SW 1271 (cell line): Measurements from ENCODE around the gene PCK2.
"Not testable (repeated sequence)": the region's sequence is repeated elsewhere in the genome, so short reads cannot be mapped to it uniquely, and the experiment has no call there.

Experiments
- DNase-seq, 2 experiments: peaks; one replicate each; lab custom pipeline; 2025; lab: John Stamatoyannopoulos, UW

PCK2 gene

DNA sequence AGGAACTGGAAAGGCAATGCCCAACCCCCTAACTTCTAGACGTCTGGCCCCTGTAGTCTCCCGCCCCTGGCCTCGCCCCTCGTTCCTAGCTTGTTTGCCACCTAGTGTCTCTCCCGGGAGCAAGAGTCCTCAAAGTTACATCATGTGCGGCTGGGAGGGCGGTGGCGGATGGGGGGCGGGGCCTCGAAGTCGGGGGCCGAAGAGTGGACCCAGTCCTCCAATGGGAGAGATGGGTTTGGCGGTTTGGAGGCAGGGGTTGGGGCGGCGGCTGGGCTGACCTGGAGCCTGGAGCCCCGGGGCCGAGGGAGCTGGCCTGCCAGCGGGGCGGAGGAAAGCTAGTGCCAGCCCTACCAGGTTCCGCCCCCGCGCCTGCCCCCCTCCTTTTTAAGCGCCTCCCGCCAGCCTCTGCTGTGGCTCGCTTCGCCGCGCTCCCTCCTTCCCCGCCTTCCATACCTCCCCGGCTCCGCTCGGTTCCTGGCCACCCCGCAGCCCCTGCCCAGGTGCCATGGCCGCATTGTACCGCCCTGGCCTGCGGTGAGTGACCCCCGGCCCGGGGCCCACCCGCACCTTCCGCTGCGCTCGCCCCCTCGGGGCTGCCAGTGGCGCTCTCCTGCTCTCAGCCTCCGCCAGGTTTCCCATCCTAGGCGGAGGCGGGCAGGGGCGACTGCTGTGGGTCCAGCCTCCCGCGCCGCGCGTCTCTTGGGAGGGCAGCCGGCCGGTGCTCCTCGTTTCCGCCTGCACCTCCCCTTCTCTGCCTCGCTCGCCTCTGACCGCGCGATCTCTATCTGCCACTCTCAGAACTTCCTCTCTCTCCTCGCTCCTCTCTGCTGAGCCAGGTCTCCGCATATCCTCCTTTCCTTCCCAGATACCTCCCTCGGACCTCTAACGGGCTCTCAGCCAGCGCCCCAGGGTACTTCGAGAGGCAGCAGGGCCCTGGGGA lies at the start of gene PCK2:
TSS of gene PCK2 (plus strand) at position 411 of the 940 bp plus-strand sequence. CDS start at position 506, 95 bp downstream.
- DNase-seq = peak; percentile 68 to 89

DNA sequence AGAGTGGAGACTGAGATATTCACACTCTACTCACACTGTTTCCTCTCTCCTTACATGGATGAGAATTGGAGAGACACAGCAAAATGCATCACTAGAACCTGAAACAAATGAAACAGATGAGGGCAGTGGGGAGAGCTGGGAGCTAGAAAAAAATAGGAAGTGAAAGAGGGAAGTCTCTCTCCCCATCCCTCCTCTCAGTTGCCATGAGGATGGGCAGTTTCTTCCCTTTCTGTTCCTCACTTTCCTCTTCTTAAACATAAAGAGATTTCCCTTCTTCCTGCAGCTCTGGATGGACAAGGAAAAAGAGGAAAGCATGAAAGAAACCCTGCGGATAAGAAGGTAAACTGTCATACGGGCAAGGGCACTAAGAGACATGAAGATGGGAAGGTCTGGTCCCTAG lies 45.1 kb upstream of the PCK2 start:
- not testable (repeated sequence) for DNase-seq

DNA sequence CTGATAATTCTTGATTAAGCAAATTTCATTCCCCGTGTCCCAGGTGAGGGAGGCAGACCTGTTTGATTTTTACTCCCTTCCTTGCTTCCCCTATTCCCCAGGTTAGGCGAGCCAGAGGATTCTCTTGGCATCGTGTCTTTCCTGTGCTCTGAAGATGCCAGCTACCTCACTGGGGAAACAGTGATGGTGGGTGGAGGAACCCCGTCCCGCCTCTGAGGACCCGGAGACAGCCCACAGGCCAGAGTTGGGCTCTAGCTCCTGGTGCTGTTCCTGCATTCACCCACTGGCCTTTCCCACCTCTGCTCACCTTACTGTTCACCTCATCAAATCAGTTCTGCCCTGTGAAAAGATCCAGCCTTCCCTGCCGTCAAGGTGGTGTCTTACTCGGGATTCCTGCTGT lies 43.4 kb upstream of the PCK2 start:
- DNase-seq = not testable (repeated sequence)

DNA sequence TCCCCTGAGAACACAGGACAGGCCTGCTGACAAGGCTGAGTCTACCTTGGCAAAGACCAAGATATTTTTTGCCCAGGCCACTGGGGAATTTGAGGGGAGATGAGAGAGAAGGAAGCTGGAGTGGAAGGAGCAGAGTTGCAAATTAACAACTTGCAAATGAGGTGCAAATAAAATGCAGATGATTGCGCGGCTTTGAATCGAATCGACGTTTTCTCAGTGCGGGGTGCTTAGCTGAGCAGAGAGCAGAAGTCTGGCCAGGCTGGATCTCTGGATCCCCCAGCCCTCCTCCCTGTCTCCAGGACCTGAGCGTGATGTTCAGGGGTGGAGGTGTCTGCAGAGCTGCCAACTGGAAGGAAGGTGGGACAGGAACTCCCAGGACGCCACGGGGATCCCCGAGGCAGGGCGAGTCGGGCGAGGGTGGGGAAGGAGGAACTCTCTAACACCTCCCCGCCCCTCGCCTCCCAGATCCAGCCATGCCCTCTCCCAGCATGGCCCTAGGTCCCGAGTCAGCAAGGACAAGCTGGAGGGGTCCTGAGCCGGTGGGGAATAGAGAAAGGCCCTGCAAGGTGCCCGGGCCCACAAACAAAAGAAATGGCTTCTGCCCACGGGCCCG lies 42.8 kb upstream of the PCK2 start:
- no peak for DNase-seq

DNA sequence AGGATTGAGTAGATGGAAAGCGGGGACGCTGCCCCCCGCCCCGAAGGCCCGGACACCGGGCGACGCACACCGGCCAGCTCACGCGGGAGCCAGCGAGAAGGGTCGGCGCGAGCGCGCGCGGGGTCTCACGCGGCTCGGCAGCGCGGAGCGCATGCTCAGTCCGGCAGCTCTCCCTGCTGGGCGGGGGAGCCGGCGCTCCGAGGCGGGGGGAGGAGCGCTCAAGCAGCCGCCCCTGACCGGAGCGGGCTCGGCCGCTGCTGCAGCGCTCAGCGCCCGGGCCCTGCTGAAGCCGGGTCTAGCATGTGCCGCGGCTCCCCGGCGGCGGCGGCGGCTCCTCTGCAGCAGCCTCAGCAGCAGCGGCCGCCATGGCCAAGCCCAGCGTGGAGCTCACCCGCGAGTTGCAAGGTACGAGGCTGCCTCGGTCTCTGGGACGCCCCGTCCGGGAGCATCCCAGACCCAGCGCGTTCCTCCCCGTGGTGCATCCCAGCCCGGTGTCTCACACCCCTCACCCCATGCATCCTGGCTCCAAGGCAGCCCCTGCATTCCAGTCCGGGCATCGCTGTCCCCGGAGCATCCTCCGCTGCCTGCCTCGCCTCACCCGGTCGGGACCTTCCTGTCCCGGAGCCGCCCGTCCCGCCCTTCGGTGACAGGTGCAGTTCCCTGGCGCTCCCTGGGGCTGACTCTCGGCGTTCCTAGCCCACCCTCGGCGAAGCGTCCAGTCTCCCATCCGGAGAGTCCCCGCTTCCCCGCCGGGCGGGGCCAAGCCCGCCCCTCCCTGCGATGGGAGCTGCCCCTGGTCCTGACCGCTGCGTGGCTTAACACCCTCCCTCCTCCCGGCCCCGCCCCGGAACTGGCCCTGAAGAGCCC lies 42.1 kb upstream of the PCK2 start, which contains the start of gene CARMIL3:
TSS of gene CARMIL3 (plus strand) at position 221 of the 867 bp plus-strand sequence. CDS start at position 366, 145 bp downstream.
- peak; percentile 14 to 18 for DNase-seq

DNA sequence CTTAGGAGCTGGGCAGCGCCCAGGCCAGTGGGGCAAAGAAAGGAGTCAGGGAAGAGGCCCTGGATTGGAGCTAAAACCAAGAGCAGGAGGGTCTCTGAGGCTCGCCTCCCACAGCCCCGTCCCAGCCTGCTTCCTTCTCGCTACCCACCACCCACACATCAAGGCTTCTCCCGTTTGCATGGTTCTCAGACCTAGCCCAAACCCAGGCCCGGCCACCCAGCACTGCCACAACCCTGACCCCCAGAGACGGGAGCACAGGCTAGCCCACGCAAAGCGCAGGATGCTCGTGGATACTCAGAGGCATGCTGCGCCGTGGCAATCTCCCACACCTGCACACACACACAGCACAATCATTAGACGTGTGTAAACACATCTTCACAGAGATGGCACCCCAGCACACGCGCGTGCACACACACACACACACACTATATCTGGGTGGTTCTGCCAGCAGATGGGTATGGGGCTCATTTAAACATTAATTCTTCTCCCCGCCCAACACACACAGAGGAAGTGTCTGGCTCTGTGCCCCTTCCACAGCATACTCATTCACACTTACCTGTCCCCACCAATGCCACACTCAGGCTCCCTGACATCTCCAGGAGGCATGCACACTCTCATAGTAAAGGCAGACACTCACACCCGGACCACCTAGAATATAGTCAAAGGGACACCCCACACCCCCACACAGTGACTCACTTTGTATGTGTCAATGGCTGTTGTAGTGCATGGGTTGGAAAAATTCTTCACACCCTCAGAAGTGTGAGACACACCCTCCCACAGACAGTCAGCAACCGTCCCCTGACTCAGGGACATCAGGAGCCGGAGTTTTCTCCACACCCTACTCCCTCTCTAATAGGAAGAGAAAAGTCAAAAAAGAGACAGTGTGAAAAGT lies 41.2 kb upstream of the PCK2 start:
- no peak for DNase-seq

DNA sequence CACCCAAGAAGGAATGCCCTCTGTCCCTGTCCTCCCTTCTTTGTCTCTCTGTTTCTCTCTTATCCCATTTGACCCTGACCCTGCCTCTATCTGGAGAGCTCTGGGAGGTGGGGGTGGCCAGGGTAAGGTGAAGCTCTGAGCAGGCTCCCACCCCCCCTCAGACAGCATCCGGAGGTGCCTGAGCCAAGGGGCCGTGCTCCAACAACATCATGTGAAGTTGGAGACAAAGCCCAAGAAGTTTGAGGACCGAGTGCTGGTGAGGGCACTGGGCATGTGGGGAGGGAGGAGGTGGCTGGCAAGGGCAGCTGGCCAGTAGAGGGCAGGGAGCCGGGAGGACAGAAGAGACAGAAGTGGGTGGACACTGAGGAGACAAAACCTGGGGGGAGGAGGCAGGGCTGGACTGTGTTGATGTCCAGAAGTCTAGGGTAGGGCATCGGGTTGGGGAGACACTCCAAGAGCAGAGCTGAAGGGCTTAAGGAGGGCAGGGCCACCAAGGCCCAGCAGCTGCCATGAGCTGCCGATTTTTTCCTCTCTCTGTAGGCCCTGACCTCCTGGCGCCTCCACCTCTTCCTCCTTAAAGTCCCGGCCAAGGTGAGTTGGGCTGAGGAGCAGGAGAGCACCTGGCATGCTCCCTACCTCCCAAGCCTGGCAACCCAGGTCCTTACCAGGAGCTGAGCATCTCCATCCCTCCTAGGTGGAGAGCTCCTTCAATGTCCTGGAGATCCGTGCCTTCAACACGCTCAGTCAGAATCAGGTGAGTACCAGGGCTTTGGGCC lies 40.4 kb upstream of the PCK2 start:
- no peak for DNase-seq

DNA sequence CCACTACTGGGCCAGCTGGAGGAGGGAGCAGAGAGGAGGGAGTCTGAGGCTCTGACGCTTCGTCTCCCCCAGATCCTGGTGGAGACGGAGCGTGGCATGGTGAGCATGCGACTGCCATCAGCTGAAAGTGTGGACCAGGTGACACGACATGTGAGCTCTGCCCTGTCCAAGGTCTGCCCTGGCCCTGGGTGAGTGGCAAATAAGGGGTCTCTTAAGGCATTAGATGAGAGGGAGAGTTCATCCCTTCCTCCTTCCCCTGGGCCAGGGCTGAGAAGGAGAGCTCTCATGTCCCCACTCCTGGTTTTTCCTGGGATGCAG lies 39.8 kb upstream of the PCK2 start:
- no peak for DNase-seq

DNA sequence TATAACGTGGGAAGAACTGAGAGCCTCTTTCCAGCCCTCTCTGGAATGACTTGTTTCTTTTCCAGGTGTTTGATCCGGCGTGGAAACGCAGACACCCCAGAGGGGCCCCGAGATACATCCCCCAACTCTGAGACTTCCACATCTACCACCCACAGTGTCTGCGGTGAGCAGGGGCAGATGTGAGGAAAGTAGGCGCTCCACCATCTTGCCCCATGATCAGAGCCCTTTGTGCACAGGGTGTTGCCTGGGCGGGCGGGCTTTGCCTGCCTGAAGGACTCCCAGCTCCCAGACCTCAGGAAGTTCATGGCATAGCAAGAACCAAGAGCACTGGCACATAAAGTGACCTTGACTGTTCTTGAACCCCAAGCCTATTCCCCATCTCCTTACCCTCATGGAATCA lies 39.5 kb upstream of the PCK2 start:
- no peak for DNase-seq

DNA sequence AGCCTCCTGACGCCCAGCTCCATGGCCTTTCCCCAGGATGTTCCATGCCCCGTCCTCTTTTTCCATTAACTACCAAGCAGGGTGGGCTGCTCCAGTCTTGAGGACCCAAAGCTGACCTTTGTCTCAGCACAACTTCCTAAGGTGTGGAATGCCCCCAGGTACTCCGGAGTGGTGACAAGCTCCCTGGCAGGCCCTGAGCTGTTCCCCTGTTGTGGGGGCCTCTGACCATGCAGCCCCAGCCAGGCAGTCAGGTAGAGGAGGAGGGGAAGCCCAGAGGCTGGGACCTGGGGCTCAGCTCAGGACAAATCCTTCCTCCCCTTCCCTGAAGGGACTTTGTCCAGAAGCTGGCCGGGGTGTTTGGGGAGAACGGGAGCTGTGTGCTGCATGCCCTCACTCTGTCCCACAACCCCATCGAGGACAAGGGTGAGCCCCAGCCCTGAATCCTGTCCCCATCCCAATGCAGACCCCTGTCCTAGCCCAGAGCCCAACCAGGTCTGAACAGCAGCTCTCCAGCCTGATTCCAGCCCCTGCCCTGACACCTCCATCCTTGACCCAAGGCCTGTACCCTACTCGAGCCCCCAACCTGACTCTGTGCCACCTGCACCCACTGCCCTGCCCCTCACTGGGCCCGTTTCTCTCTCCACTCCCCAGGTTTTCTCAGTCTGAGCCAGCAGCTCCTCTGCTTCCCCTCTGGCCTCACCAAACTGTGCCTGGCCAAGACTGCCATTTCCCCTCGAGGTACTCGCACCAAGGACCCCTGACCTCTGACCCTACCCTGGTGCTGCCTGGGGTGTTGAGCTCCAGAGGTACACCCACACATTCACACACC lies 37.9 kb upstream of the PCK2 start:
- no peak for DNase-seq

DNA sequence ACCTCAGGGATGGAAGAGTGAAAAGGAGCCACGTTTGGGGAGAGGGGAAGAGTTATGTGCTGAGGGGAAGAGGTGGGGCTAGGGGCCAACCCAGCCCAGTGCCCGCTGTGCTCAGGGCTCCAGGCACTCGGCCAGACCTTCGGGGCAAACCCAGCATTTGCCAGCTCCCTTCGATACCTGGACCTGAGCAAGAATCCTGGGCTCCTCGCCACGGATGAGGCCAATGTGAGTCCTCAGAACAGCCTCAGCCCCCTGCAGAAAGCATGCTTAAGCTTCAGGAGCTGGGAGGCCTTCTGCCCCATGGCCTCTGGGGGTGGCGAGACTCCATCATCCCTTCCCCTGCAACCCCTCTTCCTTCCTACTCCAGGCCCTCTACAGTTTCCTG lies 37.3 kb upstream of the PCK2 start:
- no peak for DNase-seq

DNA sequence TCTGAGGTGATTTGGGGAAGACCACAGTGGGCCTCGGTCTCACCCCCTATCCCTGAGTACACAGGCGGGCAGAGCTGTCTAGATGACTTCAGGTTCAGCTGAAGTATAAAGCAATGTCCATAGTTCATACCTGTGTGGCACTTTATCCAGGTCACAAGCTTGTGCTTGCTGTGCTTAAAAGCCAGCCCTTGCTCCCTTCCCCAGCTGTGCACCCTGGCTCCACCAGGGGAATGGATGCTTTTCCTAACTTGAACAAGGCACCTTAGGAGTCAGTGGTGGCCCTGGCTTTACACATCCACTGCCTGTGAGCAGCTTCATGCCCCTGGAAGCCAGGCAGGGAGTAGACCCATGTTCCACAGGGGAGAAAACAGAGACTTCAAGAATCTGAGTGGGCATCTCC lies 36.8 kb upstream of the PCK2 start:
- no peak for DNase-seq

DNA sequence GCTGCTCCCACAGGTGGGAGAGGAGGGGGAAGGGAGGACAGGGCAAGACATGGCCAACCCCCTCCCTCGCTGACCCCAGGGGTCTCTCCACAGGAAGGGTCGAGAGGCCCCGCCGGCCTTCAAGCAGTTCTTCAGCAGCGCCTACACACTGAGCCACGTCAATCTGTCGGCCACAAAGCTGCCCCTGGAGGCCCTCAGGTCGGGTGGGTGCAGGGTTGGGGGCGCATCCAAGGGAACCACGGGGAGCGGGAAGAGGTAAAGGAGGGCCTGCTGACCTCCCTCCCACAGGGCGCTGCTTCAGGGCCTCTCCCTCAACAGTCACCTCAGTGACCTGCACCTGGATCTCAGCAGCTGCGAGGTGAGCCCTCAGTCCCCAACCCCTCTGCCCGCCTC lies 36.2 kb upstream of the PCK2 start:
- no peak for DNase-seq

DNA sequence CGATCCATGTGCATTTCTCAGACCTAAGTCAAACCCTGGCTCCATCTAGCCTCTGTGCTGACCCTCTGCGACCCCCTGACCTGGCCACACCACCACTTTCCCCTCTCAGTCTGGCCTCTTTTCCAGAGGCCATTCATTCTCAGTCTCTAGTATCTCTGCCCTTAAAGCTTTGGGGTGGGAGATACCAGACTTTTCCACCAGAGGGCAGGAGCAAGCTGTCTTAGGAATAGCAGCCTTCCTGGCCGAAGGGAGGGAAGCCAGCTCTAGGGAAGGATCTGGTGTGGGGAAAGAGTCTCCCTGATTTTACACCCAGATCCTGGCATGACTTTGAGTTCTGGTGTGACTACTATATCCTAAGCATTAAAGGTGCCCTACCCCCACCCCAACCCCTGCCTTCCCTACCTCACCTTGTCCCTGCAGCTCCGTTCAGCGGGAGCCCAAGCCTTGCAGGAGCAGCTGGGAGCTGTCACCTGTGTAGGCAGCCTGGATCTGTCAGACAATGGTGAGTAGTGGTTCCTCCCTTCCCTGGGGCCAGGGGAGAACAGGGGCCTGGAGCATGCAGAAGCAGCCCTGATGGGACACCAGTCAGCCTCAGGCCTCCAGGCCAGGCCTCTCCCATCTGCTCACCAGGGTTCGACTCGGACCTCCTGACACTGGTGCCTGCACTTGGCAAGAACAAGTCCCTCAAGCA lies 35.7 kb upstream of the PCK2 start:
- DNase-seq = peak in 1 of 2 experiments; percentile 57

DNA sequence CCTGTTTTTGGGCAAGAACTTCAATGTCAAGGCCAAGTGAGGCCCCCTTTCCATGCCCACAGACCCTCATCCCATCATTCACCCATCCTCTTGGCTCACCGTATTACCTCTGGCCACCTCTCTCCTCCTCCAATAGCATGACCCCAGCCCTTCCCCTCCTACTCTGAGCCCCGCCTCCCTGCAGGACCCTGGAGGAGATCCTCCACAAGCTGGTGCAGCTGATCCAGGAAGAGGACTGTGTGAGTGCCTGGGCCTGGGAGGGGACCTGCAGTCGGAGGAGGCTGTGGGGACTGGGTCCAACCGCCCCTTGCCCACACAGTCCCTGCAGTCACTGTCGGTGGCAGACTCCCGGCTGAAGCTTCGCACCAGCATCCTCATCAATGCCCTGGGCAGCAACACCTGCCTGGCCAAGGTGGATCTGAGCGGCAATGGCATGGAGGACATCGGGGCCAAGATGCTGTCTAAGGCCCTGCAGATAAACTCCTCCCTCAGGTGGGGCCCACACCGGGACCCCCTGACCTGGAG lies 35.1 kb upstream of the PCK2 start:
- DNase-seq = no peak

DNA sequence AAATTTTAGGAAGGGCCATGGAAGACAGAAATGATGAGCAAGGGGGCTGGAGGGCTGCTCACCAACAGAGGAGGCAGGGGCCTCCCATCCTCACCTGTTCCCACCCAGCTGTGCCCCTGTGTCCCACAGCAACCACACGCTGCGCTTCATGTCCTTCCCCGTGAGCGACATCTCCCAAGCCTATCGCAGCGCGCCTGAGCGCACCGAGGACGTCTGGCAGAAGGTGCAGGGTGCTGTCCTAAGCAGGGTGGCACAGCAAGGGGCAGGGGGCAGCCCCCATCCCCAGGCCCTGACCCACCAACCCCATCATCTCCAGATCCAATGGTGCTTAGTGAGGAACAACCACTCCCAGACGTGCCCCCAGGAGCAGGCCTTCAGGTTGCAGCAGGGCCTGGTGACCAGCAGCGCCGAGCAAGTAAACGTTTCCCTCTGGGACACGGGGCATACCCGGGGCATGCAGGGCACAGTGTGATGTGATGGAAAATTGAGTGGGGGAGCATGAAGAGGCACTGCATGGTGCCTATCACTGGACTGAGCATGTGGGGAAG lies 34.2 kb upstream of the PCK2 start:
- no peak for DNase-seq

DNA sequence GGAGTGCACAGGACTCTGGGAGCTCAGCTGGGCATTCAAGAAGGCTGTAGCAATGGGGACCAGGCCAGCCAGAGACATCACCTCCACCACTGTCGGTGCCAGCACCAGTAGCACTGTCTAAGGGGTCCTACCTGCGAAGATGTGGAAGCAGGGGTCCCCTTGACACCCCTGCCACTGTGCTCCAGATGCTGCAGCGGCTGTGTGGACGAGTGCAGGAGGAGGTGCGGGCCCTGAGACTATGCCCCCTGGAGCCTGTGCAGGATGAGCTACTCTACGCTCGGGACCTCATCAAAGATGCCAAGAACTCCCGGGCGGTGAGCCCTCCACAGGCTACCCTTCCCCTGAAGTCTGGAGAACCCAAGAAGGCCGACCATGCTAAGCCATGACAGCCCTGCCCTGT lies 33.7 kb upstream of the PCK2 start:
- no peak for DNase-seq
